K562 (cell line): ENCODE results near the gene FOXD4. TPM values are rescaled to one million over a fixed set of nuclear protein-coding genes. Genes with fewer than 3 reads are reported as not detected.
"Not testable (repeated sequence)": the region's sequence is repeated elsewhere in the genome, so short reads cannot be mapped to it uniquely, and the experiment has no call there.

Experiments
- ATAC-seq: fragments of 200-7000 bp; cut with Tn5 transposase; 3 replicates; pipeline ENCODE4 v1.9.1; 2020; ENCODE audit warnings: moderate library complexity
- BruUV-seq: library from RNA; stranded (reverse); fragments of 400-500 nt; replicated peaks from 2 replicates; lab custom pipeline; 2021; lab: Mats Ljungman, UMichigan
- CTCF ChIA-PET: fragments of 300-600 bp; formaldehyde crosslinking; extraction: SDS; loops from one replicate; lab custom pipeline; 2021; ENCODE audit warnings: low intra/inter-chr PET ratio; lab: Yijun Ruan, JAX
- POLR2A ChIA-PET: fragments of 300-600, 350-650 bp; sonication (Branson Sonifier 250); formaldehyde crosslinking; extraction: SDS; loops from one replicate; lab custom pipeline; 2021; ENCODE audit warnings: antibody characterized with exemption, inconsistent platforms; lab: Yijun Ruan, JAX
- DNase-seq, 4 experiments: peaks; one replicate each; pipeline versions ENCODE4 v3.0.0 to v3.0.0-alpha.2; 2011 to 2018; ENCODE audit warnings: low spot score in 3 of 4, mixed read lengths in 3 of 4; ENCODE audit errors: extremely low read depth in 1 of 4
- FAIRE-seq: peaks from 2 replicates; lab custom pipeline; 2011; peaks lifted over from hg19 to GRCh38; lab: Jason Lieb, UNC
- H2AFZ ChIP-seq: 2 replicates; pipeline ENCODE4 v1.6.0; 2011; ENCODE audit warnings: low read depth, low read length, control low read depth, inconsistent platforms
- H3K27ac ChIP-seq: fragments of 200-600 bp; 3 replicates; pipeline ENCODE4 v1.8.0; 2011; ENCODE audit warnings: low read depth, mild to moderate bottlenecking, control low read depth, inconsistent platforms, low read length, moderate library complexity, mixed read lengths; ENCODE audit errors: extremely low read depth
- H3K27me3 ChIP-seq, 2 experiments: fragments of 300-600 bp in 1 of 2; 2 replicates in 1 of 2; 3 replicates in 1 of 2; pipeline versions ENCODE4 v1.6.0 to v1.8.0; 2011; ENCODE audit warnings: inconsistent platforms in 2 of 2, low read length in 2 of 2, mild to moderate bottlenecking in 1 of 2, mixed read lengths in 1 of 2, moderate library complexity in 1 of 2; ENCODE audit not compliant: control insufficient read depth in 2 of 2, insufficient read depth in 2 of 2
- H3K36me3 ChIP-seq: fragments of 300-600 bp; 3 replicates; pipeline ENCODE4 v1.8.0; 2011; ENCODE audit warnings: mild to moderate bottlenecking, low read length, inconsistent platforms; ENCODE audit not compliant: control insufficient read depth, insufficient read depth
- H3K4me1 ChIP-seq, 2 experiments: fragments of 200-600 bp in 1 of 2; replicated peaks in 1 of 2; 2 replicates in 1 of 2; 3 replicates in 1 of 2; pipeline versions ENCODE4 v1.5.1 to v1.8.0; 2011; ENCODE audit warnings: inconsistent platforms in 2 of 2, low read length in 2 of 2, mild to moderate bottlenecking in 1 of 2, mixed read lengths in 1 of 2, moderate library complexity in 1 of 2; ENCODE audit not compliant: control insufficient read depth in 2 of 2, insufficient read depth in 2 of 2
- H3K4me2 ChIP-seq: 2 replicates; pipeline ENCODE4 v1.6.1; 2011; ENCODE audit warnings: low read length, control low read depth, inconsistent platforms, mixed read lengths; ENCODE audit not compliant: insufficient read depth
- H3K4me3 ChIP-seq: fragments of 200-600 bp; sonication (generic), shearing (Covaris generic); 2 replicates; pipeline ENCODE4 v1.5.1; 2016; ENCODE audit warnings: control low read depth, inconsistent platforms
- H3K79me2 ChIP-seq: fragments of 200-600 bp; 3 replicates; pipeline ENCODE4 v1.8.0; 2011; ENCODE audit warnings: low read length, inconsistent platforms; ENCODE audit not compliant: control insufficient read depth, insufficient read depth
- H3K9ac ChIP-seq, 2 experiments: 2 replicates each; pipeline versions ENCODE4 v1.6.0 to v1.6.1; 2011; ENCODE audit warnings: low read depth in 2 of 2, low read length in 2 of 2, control low read depth in 1 of 2, inconsistent platforms in 1 of 2, mild to moderate bottlenecking in 1 of 2, mixed read lengths in 1 of 2; ENCODE audit not compliant: insufficient read depth in 1 of 2
- H3K9me1 ChIP-seq: one replicate; pipeline ENCODE4 v1.6.0; 2011; ENCODE audit warnings: inconsistent platforms, mild to moderate bottlenecking, low read length, moderate library complexity; ENCODE audit not compliant: control insufficient read depth, insufficient read depth
- H3K9me3 ChIP-seq: replicated peaks from 2 replicates; pipeline ENCODE4 v1.5.1; 2011; ENCODE audit warnings: low read depth, low read length, inconsistent platforms; ENCODE audit not compliant: control insufficient read depth, insufficient read depth
- H4K20me1 ChIP-seq: replicated peaks from 2 replicates; pipeline ENCODE4 v1.6.1; 2011; ENCODE audit warnings: low read length, inconsistent platforms, mixed read lengths; ENCODE audit not compliant: control insufficient read depth, insufficient read depth
- NFYB ChIP-seq: IDR thresholded peaks from 2 replicates; pipeline ENCODE4 v1.6.1; 2011; ENCODE audit warnings: mild to moderate bottlenecking, moderate library complexity; ENCODE audit not compliant: insufficient read length; ENCODE audit errors: extremely low read depth
- WGBS: fragments of 100-300 bp; shearing (Covaris generic); methylation state at CpG from one replicate; pipeline ENCODE4 v1.1.6; 2016; ENCODE audit warnings: low coverage, mixed read lengths; ENCODE audit not compliant: insufficient coverage; ENCODE audit errors: missing lambda C conversion rate; 5-methylcytosine and 5-hydroxymethylcytosine counted together
- in situ Hi-C: fragments of 300-500 bp; cut with MboI; formaldehyde crosslinking; loops from 4 replicates; pipeline ENCODE4 v1.15.0; 2018; ENCODE audit warnings: inconsistent platforms, mixed read lengths
- intact Hi-C: fragments of 100-400 bp; cut with micrococcal nuclease; formaldehyde crosslinking; loops from 2 replicates; pipeline ENCODE4 v1.14.2; 2022
- polyA plus RNA-seq, 8 experiments: library from polyadenylated mRNA; depleted of rRNA in 4 of 8; stranded (reverse) in 5 of 8; unstranded in 3 of 8; fragments of >200 nt; fragmentation: Nextera tagmentation in 2 of 8; fragmentation: Illumina TruSeq in 1 of 8; extraction: Ambion mirVana in 2 of 8; extraction: Trizol in 1 of 8; gene quantifications; 2 replicates each; pipeline versions ENCODE4 v1.2.1 to v1.2.3, GENCODE V29; 2011 to 2014; ENCODE audit warnings: inconsistent platforms in 1 of 8, missing spikeins in 1 of 8
- total RNA-seq, 7 experiments: library from RNA; depleted of rRNA in 6 of 7; stranded (reverse); fragments of >200 nt in 6 of 7; fragmentation: Illumina TruSeq in 2 of 7; extraction: Trizol in 2 of 7; gene quantifications; 2 replicates each; pipeline versions ENCODE4 v1.2.1 to v1.2.3, GENCODE V29; 2011 to 2021; ENCODE audit warnings: low replicate concordance in 1 of 7
- TF ChIP-seq, protein P1 (sequence below): fragments of 450-650 bp; IDR thresholded peaks from 2 replicates; pipeline ENCODE4 v1.6.1; 2016

The FOXD4 gene
- total and polyA plus RNA-seq, 9 of the 15 experiments (the other 6 are each of a cell fraction or from before 2014, with no cell fraction given): 0.06 to 1.0 (median 0.53) TPM; not detected in 1

DNA sequence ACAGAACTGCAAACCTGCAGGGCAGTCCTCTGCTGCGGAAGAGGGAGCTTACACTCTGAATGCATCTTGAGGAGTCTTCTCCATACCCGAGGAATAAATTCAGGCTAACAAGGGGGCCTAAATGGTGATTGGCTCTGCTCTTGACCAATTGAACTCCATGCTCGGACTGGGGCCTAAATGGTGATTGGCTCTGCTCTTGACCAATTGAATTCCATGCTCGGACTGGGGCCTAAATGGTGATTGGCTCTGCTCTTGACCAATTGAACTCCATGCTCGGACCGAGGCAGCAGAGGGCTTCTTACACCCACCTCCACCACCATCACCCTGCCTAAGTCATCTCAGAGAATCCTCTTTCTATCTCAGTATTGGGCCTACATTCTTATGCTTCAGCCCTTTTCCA is 18.4 kb downstream of the FOXD4 start:
- H3K27me3 ChIP-seq, H3K4me2 ChIP-seq, H3K4me1 ChIP-seq, H3K9me1 ChIP-seq, intact Hi-C loops, H2AFZ ChIP-seq, H3K9ac ChIP-seq, H3K9me3 ChIP-seq, in situ Hi-C loops, POLR2A ChIA-PET, H4K20me1 ChIP-seq, H3K79me2 ChIP-seq, CTCF ChIA-PET, H3K36me3 ChIP-seq, DNase-seq, H3K4me3 ChIP-seq, BruUV-seq, FAIRE-seq, H3K27ac ChIP-seq: not testable (repeated sequence)
- 65% methylated on average over 5 of the region's 6 CpGs for WGBS
- peak; percentile 18 for TF ChIP-seq NFYB
- TF ChIP-seq, protein P1, sequence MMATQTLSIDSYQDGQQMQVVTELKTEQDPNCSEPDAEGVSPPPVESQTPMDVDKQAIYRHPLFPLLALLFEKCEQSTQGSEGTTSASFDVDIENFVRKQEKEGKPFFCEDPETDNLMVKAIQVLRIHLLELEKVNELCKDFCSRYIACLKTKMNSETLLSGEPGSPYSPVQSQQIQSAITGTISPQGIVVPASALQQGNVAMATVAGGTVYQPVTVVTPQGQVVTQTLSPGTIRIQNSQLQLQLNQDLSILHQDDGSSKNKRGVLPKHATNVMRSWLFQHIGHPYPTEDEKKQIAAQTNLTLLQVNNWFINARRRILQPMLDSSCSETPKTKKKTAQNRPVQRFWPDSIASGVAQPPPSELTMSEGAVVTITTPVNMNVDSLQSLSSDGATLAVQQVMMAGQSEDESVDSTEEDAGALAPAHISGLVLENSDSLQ: peak; percentile 86
- ATAC-seq: peak; percentile 32

DNA sequence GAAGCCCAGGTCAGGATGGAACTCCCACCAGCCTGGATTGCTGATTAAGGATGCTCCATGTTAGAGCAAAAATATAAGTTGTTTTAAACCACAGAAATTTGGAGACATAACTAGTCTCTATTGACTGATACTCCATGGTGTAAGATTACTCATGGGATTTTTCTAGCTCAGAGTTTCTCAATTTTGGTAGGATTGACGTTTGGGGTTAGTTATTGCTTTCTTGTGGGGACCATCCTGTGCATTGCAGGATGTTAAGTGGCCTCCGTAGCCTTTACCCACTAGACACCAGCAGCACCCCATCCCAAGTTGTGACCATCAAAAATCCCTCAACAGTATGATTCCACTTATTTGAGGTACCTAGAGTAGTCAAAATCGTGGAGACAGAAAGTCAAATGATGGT is 19.4 kb downstream of the FOXD4 start:
- H3K9ac ChIP-seq, H3K4me2 ChIP-seq, BruUV-seq, CTCF ChIA-PET, H2AFZ ChIP-seq, H3K4me3 ChIP-seq, H3K79me2 ChIP-seq, FAIRE-seq, intact Hi-C loops, ATAC-seq, H3K36me3 ChIP-seq, H3K27ac ChIP-seq, POLR2A ChIA-PET, H4K20me1 ChIP-seq, H3K4me1 ChIP-seq, H3K9me3 ChIP-seq, H3K27me3 ChIP-seq, in situ Hi-C loops, DNase-seq, H3K9me1 ChIP-seq: not testable (repeated sequence)
- 48% methylated on average over 2 of the region's 3 CpGs for WGBS
